Measurements from ENCODE around the gene IFI6. TPM values are rescaled to one million over a fixed set of nuclear protein-coding genes. Genes with fewer than 3 reads are reported as not detected.

Gene IFI6
- polyA plus RNA-seq, 3 donors, result 69.9 to 276 (median 276) TPM

GRCh38 chr1:27655151-27655937 is 16.6 kb downstream of the IFI6 start:
- H3K9me3 Mint-ChIP-seq, result no peaks in the 10 kb centered on the region
- Histone ChIP-seq H3K4me3 (replicated peaks in 1 of 3; ENCODE audit: low read depth in 2 of 3, low read length in 3 of 3) (no peak overlapping the region), H4K20me1 (ENCODE audit: insufficient read depth, low read length) (no peaks in the 10 kb centered on the region), H3K27ac (ENCODE audit: low read depth in 1 of 2, low read length in 2 of 2) (peak overlapping the region; percentile 53 to 71), H3K36me3 (replicated peaks in 1 of 2; ENCODE audit: control insufficient read depth in 1 of 2, insufficient read depth in 2 of 2, low read length in 2 of 2) (no peaks in the 10 kb centered on the region), H3K79me2 (ENCODE audit: insufficient read depth, low read length) (no peaks in the 10 kb centered on the region), H3K4me2 (replicated peaks; ENCODE audit: extremely low read depth, low read length, poor library complexity, severe bottlenecking) (no peak overlapping the region), H3K4me1 (ENCODE audit: control insufficient read depth in 1 of 2, insufficient read depth in 2 of 2, low read length in 2 of 2) (peaks cover 60 to 68% of the 10 kb centered on the region in 2 donors), H3K9ac (ENCODE audit: insufficient read depth, low read length, poor library complexity, severe bottlenecking) (peak overlapping the region; percentile 18), H3K9me3 (replicated peaks in 1 of 2; ENCODE audit: control insufficient read depth in 1 of 2, insufficient read depth in 1 of 2, low read length in 2 of 2) (no peaks in the 10 kb centered on the region), H3K27me3 (ENCODE audit: control insufficient read depth in 2 of 2, insufficient read depth in 2 of 2, low read length in 2 of 2) (no peaks in the 10 kb centered on the region), H2AFZ (ENCODE audit: insufficient read depth, low read depth, low read length, poor library complexity, severe bottlenecking) (no peak overlapping the region)
- peaks cover 60% of the 10 kb centered on the region for H3K4me1 Mint-ChIP-seq
- intact Hi-C loops (cut with micrococcal nuclease), result loop anchor here in 1 of 2 donors (2.0 kb wide), 1 partner anchor 15 kb away; no protein-coding TSS in a partner anchor
- no peak overlapping the region for H3K4me3 Mint-ChIP-seq
- peak in 2 of 3 donors; percentile 40 to 46 for DNase-seq
- H3K36me3 Mint-ChIP-seq, result peaks cover 0 to 2% of the 10 kb centered on the region in 2 donors
- peak overlapping the region; percentile 69 to 94 (median 89) for H3K27ac Mint-ChIP-seq
- TF ChIP-seq, protein P1, sequence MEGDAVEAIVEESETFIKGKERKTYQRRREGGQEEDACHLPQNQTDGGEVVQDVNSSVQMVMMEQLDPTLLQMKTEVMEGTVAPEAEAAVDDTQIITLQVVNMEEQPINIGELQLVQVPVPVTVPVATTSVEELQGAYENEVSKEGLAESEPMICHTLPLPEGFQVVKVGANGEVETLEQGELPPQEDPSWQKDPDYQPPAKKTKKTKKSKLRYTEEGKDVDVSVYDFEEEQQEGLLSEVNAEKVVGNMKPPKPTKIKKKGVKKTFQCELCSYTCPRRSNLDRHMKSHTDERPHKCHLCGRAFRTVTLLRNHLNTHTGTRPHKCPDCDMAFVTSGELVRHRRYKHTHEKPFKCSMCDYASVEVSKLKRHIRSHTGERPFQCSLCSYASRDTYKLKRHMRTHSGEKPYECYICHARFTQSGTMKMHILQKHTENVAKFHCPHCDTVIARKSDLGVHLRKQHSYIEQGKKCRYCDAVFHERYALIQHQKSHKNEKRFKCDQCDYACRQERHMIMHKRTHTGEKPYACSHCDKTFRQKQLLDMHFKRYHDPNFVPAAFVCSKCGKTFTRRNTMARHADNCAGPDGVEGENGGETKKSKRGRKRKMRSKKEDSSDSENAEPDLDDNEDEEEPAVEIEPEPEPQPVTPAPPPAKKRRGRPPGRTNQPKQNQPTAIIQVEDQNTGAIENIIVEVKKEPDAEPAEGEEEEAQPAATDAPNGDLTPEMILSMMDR (IDR thresholded peaks at IDR 0.05), result no peak
- peaks cover 0 to 3% (median 0%) of the 10 kb centered on the region in 3 donors for H3K27me3 Mint-ChIP-seq (ENCODE audit: low read depth in 3 of 3)
- WGBS (ENCODE audit: insufficient coverage), result 71% methylated on average over 8 of the region's 11 CpGs

GRCh38 chr1:27652111-27652864 is 19.7 kb downstream of the IFI6 start:
- Mint-ChIP-seq H3K27me3 (ENCODE audit: low read depth in 3 of 3) (peaks cover 0 to 7% (median 0%) of the 10 kb centered on the region in 3 donors), H3K9me3 (no peaks in the 10 kb centered on the region), H3K4me1 (peaks cover 50% of the 10 kb centered on the region), H3K36me3 (peaks cover 0 to 2% of the 10 kb centered on the region in 2 donors), H3K27ac (peak overlapping the region; percentile 80 to 94 (median 91)), H3K4me3 (no peak overlapping the region)
- no peaks in the 10 kb centered on the region for H4K20me1 ChIP-seq (ENCODE audit: insufficient read depth, low read length)
- peaks cover 49 to 61% of the 10 kb centered on the region in 2 donors for H3K4me1 ChIP-seq (ENCODE audit: control insufficient read depth in 1 of 2, insufficient read depth in 2 of 2, low read length in 2 of 2)
- H3K27ac ChIP-seq (ENCODE audit: low read depth in 1 of 2, low read length in 2 of 2), result peak overlapping the region; percentile 59 to 65
- TF ChIP-seq, protein P1 (IDR thresholded peaks at IDR 0.05), result no peak
- H3K36me3 ChIP-seq (replicated peaks in 1 of 2; ENCODE audit: control insufficient read depth in 1 of 2, insufficient read depth in 2 of 2, low read length in 2 of 2), result no peaks in the 10 kb centered on the region
- no peaks in the 10 kb centered on the region for H3K79me2 ChIP-seq (ENCODE audit: insufficient read depth, low read length)
- H3K9ac ChIP-seq (ENCODE audit: insufficient read depth, low read length, poor library complexity, severe bottlenecking), result no peak overlapping the region
- H2AFZ ChIP-seq (ENCODE audit: insufficient read depth, low read depth, low read length, poor library complexity, severe bottlenecking), result no peak overlapping the region
- intact Hi-C loops (cut with micrococcal nuclease), result no loop called here
- 100% methylated on average over 1 of the region's 5 CpGs for WGBS (ENCODE audit: insufficient coverage)
- H3K27me3 ChIP-seq (ENCODE audit: control insufficient read depth in 2 of 2, insufficient read depth in 2 of 2, low read length in 2 of 2), result no peaks in the 10 kb centered on the region
- H3K9me3 ChIP-seq (replicated peaks in 1 of 2; ENCODE audit: control insufficient read depth in 1 of 2, insufficient read depth in 1 of 2, low read length in 2 of 2), result no peaks in the 10 kb centered on the region
- peak in 2 of 3 donors; percentile 36 to 79 for DNase-seq
- H3K4me2 ChIP-seq (replicated peaks; ENCODE audit: extremely low read depth, low read length, poor library complexity, severe bottlenecking), result peak overlapping the region; percentile 11
- H3K4me3 ChIP-seq (replicated peaks in 1 of 3; ENCODE audit: low read depth in 2 of 3, low read length in 3 of 3), result no peak overlapping the region

All from CD14-positive monocyte (primary cell).